Neuronal stem cell (in vitro differentiated cells): ENCODE results near the gene BNIP5.

Experiments used
- DNase-seq: peaks from one replicate; pipeline ENCODE4 v3.0.0-alpha.2; 2013; ENCODE audit warnings: low spot score
- H2AFZ ChIP-seq: one replicate; pipeline ENCODE4 v1.6.1; 2013; ENCODE audit warnings: mild to moderate bottlenecking, low read length, inconsistent platforms
- H2AK5ac ChIP-seq: 2 replicates; pipeline ENCODE4 v1.6.1; 2013; ENCODE audit warnings: low read depth, mild to moderate bottlenecking, inconsistent platforms, low read length, moderate library complexity, mixed read lengths
- H2BK120ac ChIP-seq: 2 replicates; pipeline ENCODE4 v1.6.1; 2013; ENCODE audit warnings: low read depth, mild to moderate bottlenecking, inconsistent platforms, low read length, moderate library complexity, mixed read lengths
- H2BK12ac ChIP-seq: one replicate; pipeline ENCODE4 v1.6.1; 2013; ENCODE audit warnings: low read length, inconsistent platforms
- H2BK15ac ChIP-seq: 2 replicates; pipeline ENCODE4 v1.6.1; 2013; ENCODE audit warnings: mild to moderate bottlenecking, low read length, inconsistent platforms, mixed read lengths
- H2BK5ac ChIP-seq: one replicate; pipeline ENCODE4 v1.6.1; 2013; ENCODE audit warnings: inconsistent platforms, mild to moderate bottlenecking, low read length, moderate library complexity
- H3K14ac ChIP-seq: one replicate; pipeline ENCODE4 v1.6.1; 2013; ENCODE audit warnings: low read length, inconsistent platforms
- H3K18ac ChIP-seq: 2 replicates; pipeline ENCODE4 v1.6.1; 2013; ENCODE audit warnings: low read length, inconsistent platforms
- H3K23ac ChIP-seq: 2 replicates; pipeline ENCODE4 v1.6.1; 2013; ENCODE audit warnings: low read depth, mild to moderate bottlenecking, mixed read lengths, low read length, inconsistent platforms; ENCODE audit not compliant: poor library complexity
- H3K27ac ChIP-seq: replicated peaks from 3 replicates; pipeline ENCODE4 v1.5.1; 2013; ENCODE audit warnings: low read length, inconsistent platforms
- H3K27me3 ChIP-seq, 3 experiments: 2 replicates each; pipeline ENCODE4 v1.6.1; 2013; ENCODE audit warnings: low read length in 3 of 3, mild to moderate bottlenecking in 2 of 3, inconsistent platforms in 1 of 3, low read depth in 1 of 3, mixed read lengths in 1 of 3, moderate library complexity in 1 of 3; ENCODE audit not compliant: control insufficient read depth in 3 of 3, insufficient read depth in 3 of 3
- H3K36me3 ChIP-seq, 2 donors: replicated peaks in 1 of 2; 2 replicates each; pipeline ENCODE4 v1.6.1; 2013; ENCODE audit warnings: low read length in 2 of 2; ENCODE audit not compliant: control insufficient read depth in 2 of 2, insufficient read depth in 2 of 2
- H3K4ac ChIP-seq: 2 replicates; pipeline ENCODE4 v1.6.1; 2013; ENCODE audit warnings: inconsistent platforms, mild to moderate bottlenecking, low read length, moderate library complexity
- H3K4me1 ChIP-seq, 2 donors: 1 replicate in 1 of 2; 2 replicates in 1 of 2; pipeline ENCODE4 v1.6.1; 2013; ENCODE audit warnings: low read length in 2 of 2, low read depth in 1 of 2; ENCODE audit not compliant: control insufficient read depth in 2 of 2, insufficient read depth in 1 of 2
- H3K4me2 ChIP-seq: one replicate; pipeline ENCODE4 v1.6.1; 2013; ENCODE audit warnings: mild to moderate bottlenecking, low read length, inconsistent platforms; ENCODE audit not compliant: insufficient read depth, poor library complexity, severe bottlenecking
- H3K4me3 ChIP-seq, 2 donors: 2 replicates each; pipeline ENCODE4 v1.5.1; 2013; ENCODE audit warnings: low read length in 2 of 2, mild to moderate bottlenecking in 2 of 2, inconsistent platforms in 1 of 2, moderate library complexity in 1 of 2
- H3K79me1 ChIP-seq: one replicate; pipeline ENCODE4 v1.6.1; 2013; ENCODE audit warnings: low read depth, mild to moderate bottlenecking, inconsistent platforms, low read length, moderate library complexity
- H3K9ac ChIP-seq: one replicate; pipeline ENCODE4 v1.6.1; 2013; ENCODE audit warnings: mild to moderate bottlenecking, low read depth, low read length, inconsistent platforms; ENCODE audit not compliant: poor library complexity
- H3K9me3 ChIP-seq, 2 donors: replicated peaks in 1 of 2; 2 replicates each; pipeline versions ENCODE3 to v1.6.1; 2013; ENCODE audit warnings: low read length in 2 of 2, mild to moderate bottlenecking in 2 of 2, inconsistent platforms in 1 of 2, low read depth in 1 of 2, mixed read lengths in 1 of 2, moderate library complexity in 1 of 2; ENCODE audit not compliant: control insufficient read depth in 2 of 2, insufficient read depth in 1 of 2
- H4K8ac ChIP-seq: one replicate; pipeline ENCODE4 v1.6.1; 2013; ENCODE audit warnings: low read depth, mild to moderate bottlenecking, inconsistent platforms, low read length, moderate library complexity
- H4K91ac ChIP-seq: one replicate; pipeline ENCODE4 v1.6.1; 2013; ENCODE audit warnings: low read length, low read depth, mild to moderate bottlenecking, inconsistent platforms; ENCODE audit not compliant: poor library complexity
- WGBS, 2 donors: extraction: QIAGEN DNeasy Blood & Tissue Kit; methylation state at CpG; one replicate each; pipeline ENCODE4 v1.1.7; 2013; ENCODE audit warnings: missing lambda C conversion rate in 2 of 2, mixed read lengths in 1 of 2; ENCODE audit not compliant: insufficient read length in 2 of 2, insufficient replicate concordance in 1 of 2; ENCODE audit errors: extremely low coverage in 2 of 2; 5-methylcytosine and 5-hydroxymethylcytosine counted together

Gene BNIP5

GRCh38 chr6:36297051-36297450 is 39.6 kb downstream of the BNIP5 start:
- no peaks in the 10 kb centered on the region for H3K79me1 ChIP-seq
- no peak overlapping the region for H2BK5ac ChIP-seq
- no peak overlapping the region for H3K14ac ChIP-seq
- H4K91ac ChIP-seq, result no peak overlapping the region
- no peak overlapping the region for H2AK5ac ChIP-seq
- no peak overlapping the region for H3K27ac ChIP-seq
- no peak for DNase-seq
- no peak overlapping the region for H3K4me3 ChIP-seq
- no peak overlapping the region for H3K4ac ChIP-seq
- H4K8ac ChIP-seq, result no peak overlapping the region
- no peak overlapping the region for H3K9ac ChIP-seq
- H2BK15ac ChIP-seq, result no peak overlapping the region
- peaks cover 0 to 4% of the 10 kb centered on the region in 2 donors for H3K4me1 ChIP-seq
- WGBS, 2 donors, result no CpG with 5 or more reads among the region's 6 CpGs
- H3K9me3 ChIP-seq, result no peaks in the 10 kb centered on the region
- no peak overlapping the region for H2AFZ ChIP-seq
- no peaks in the 10 kb centered on the region for H3K36me3 ChIP-seq
- no peak overlapping the region for H3K23ac ChIP-seq
- H3K27me3 ChIP-seq, result peaks cover 0 to 13% (median 0%) of the 10 kb centered on the region in 3 experiments
- no peak overlapping the region for H3K4me2 ChIP-seq
- no peak overlapping the region for H2BK12ac ChIP-seq
- H3K18ac ChIP-seq, result no peak overlapping the region
- no peak overlapping the region for H2BK120ac ChIP-seq

GRCh38 chr6:36296240-36296639 is 40.4 kb downstream of the BNIP5 start:
- Histone ChIP-seq H3K23ac (no peak overlapping the region), H2BK120ac (no peak overlapping the region), H3K4me1 (peaks cover 0 to 2% of the 10 kb centered on the region in 2 donors), H2BK5ac (no peak overlapping the region), H3K9me3 (no peaks in the 10 kb centered on the region), H3K79me1 (peaks cover 2% of the 10 kb centered on the region), H3K4ac (no peak overlapping the region), H3K27ac (no peak overlapping the region), H4K8ac (no peak overlapping the region), H2AK5ac (no peak overlapping the region), H2BK15ac (no peak overlapping the region), H3K4me2 (no peak overlapping the region), H3K14ac (no peak overlapping the region), H3K9ac (no peak overlapping the region), H3K18ac (no peak overlapping the region), H3K27me3 (peaks cover 0 to 14% (median 0%) of the 10 kb centered on the region in 3 experiments), H2BK12ac (no peak overlapping the region), H4K91ac (no peak overlapping the region), H3K36me3 (no peaks in the 10 kb centered on the region), H3K4me3 (no peak overlapping the region), H2AFZ (no peak overlapping the region)
- DNase-seq, result no peak
- WGBS, 2 donors, result no CpG with 5 or more reads among the region's 1 CpG

GRCh38 chr6:36292170-36292569 is 44.5 kb downstream of the BNIP5 start:
- Histone ChIP-seq H3K36me3 (no peaks in the 10 kb centered on the region), H4K91ac (no peak overlapping the region), H3K4me2 (no peak overlapping the region), H3K14ac (no peak overlapping the region), H3K9ac (peak overlapping the region; percentile 33), H3K27me3 (peaks cover 0 to 17% (median 0%) of the 10 kb centered on the region in 3 experiments), H2BK5ac (no peak overlapping the region), H3K18ac (peak overlapping the region; percentile 75), H3K4ac (no peak overlapping the region), H3K23ac (no peak overlapping the region), H3K79me1 (peaks cover 2% of the 10 kb centered on the region), H2BK12ac (no peak overlapping the region), H2AK5ac (no peak overlapping the region), H3K4me1 (peaks cover 0 to 3% of the 10 kb centered on the region in 2 donors), H3K4me3 (no peak overlapping the region), H2BK15ac (peak overlapping the region; percentile 34), H3K9me3 (no peaks in the 10 kb centered on the region), H3K27ac (no peak overlapping the region), H4K8ac (no peak overlapping the region), H2BK120ac (no peak overlapping the region), H2AFZ (no peak overlapping the region)
- WGBS, 2 donors, result no CpG with 5 or more reads among the region's 6 CpGs
- no peak for DNase-seq

- Histone ChIP-seq H3K4me1 (peaks cover 0 to 3% of the 10 kb centered on the region in 2 donors), H4K91ac (no peak overlapping the region), H2AFZ (no peak overlapping the region), H3K36me3 (no peaks in the 10 kb centered on the region), H3K14ac (no peak overlapping the region), H3K9me3 (no peaks in the 10 kb centered on the region), H4K8ac (no peak overlapping the region), H3K9ac (no peak overlapping the region), H2BK12ac (no peak overlapping the region), H3K18ac (no peak overlapping the region), H2AK5ac (no peak overlapping the region), H3K4me3 (no peak overlapping the region), H3K27me3 (peaks cover 0 to 23% (median 0%) of the 10 kb centered on the region in 3 experiments), H2BK5ac (no peak overlapping the region), H3K27ac (no peak overlapping the region), H2BK120ac (no peak overlapping the region), H3K79me1 (peaks cover 2% of the 10 kb centered on the region), H3K23ac (no peak overlapping the region), H2BK15ac (no peak overlapping the region), H3K4ac (no peak overlapping the region), H3K4me2 (no peak overlapping the region)
- no CpG with 5 or more reads among the region's 23 CpGs for WGBS, 2 donors
- no peak for DNase-seq
Observed at GRCh38 chr6:36290668-36291620, 45.7 kb downstream of the BNIP5 start.
